ENCODE results near the gene RNU6-1. TPM values are rescaled to one million over a fixed set of nuclear protein-coding genes. Genes with fewer than 3 reads are reported as not detected.

RNU6-1 gene
- total and polyA plus RNA-seq, 2 experiments from 2014 or later, result not detected

- Histone ChIP-seq H3K4me2 (no peak overlapping the region), H2AFZ (no peak overlapping the region), H4K20me1 (replicated peaks; ENCODE audit: insufficient read depth) (no peaks in the 10 kb centered on the region), H3K36me3 (ENCODE audit: insufficient read depth) (no peaks in the 10 kb centered on the region), H3F3A (replicated peaks; ENCODE audit: low read depth) (no peaks in the 10 kb centered on the region), H3K27me3 (ENCODE audit: insufficient read depth) (no peaks in the 10 kb centered on the region), H3K9me2 (ENCODE audit: insufficient read depth) (no peaks in the 10 kb centered on the region), H3K4me3 (no peak overlapping the region), H3K4me1 (ENCODE audit: insufficient read depth) (peaks cover 14% of the 10 kb centered on the region), H3K79me2 (replicated peaks; ENCODE audit: insufficient read depth) (no peaks in the 10 kb centered on the region), H3K27ac (ENCODE audit: low read depth) (no peak overlapping the region)
- H3K27ac Mint-ChIP-seq, result no peak overlapping the region
- no peak overlapping the region for H3K4me3 Mint-ChIP-seq
- no peaks in the 10 kb centered on the region for H3K9me3 Mint-ChIP-seq
- H3K27me3 Mint-ChIP-seq (ENCODE audit: insufficient read depth, low read depth, poor library complexity), result peaks cover 12% of the 10 kb centered on the region
- no peaks in the 10 kb centered on the region; the same call in 2 of the 3 replicates for H3K36me3 Mint-ChIP-seq (ENCODE audit: low read depth)
- ATAC-seq (no peak), DNase-seq (ENCODE audit: low spot score) (no peak)
- TF ChIP-seq NANOG (IDR thresholded peaks at IDR 0.05; ENCODE audit: borderline replicate concordance), result no peak
- TF ChIP-seq CTCF (conservative IDR thresholded peaks at IDR 0.05; ENCODE audit: low read depth in 2 of 2), result no peak
- no peak for TF ChIP-seq ZNF462 (CRISPR knock-in tag; IDR thresholded peaks at IDR 0.05)
- no peak for TF ChIP-seq EZH2 (IDR thresholded peaks at IDR 0.05; ENCODE audit: low read depth, unreplicated experiment)
- no peak for TF ChIP-seq CREB1 (CRISPR knock-in tag; IDR thresholded peaks at IDR 0.05; ENCODE audit: low read depth)
- TF ChIP-seq JUNB (IDR thresholded peaks at IDR 0.05; ENCODE audit: unreplicated experiment), result no peak
- TF ChIP-seq REST (IDR thresholded peaks at IDR 0.05; ENCODE audit: unreplicated experiment), result no peak
- no peak for TF ChIP-seq ETS1 (IDR thresholded peaks at IDR 0.05)
- no peak for TF ChIP-seq ZNF114 (CRISPR knock-in tag; IDR thresholded peaks at IDR 0.05)
- TF ChIP-seq STAT1 (IDR thresholded peaks at IDR 0.05; ENCODE audit: unreplicated experiment), result no peak
- TF ChIP-seq POLR2AphosphoS5 (IDR thresholded peaks at IDR 0.05; ENCODE audit: low read depth), result no peak
- TF ChIP-seq ZNF331 (CRISPR knock-in tag; IDR thresholded peaks at IDR 0.05; ENCODE audit: low read depth), result no peak
- TF ChIP-seq EZH2phosphoT487 (IDR thresholded peaks at IDR 0.05; ENCODE audit: unreplicated experiment), result no peak
- peaks cover 33% of the 10 kb centered on the region for H3K4me1 Mint-ChIP-seq
These were observed 32.7 kb downstream of the RNU6-1 start for GRCh38 chr15:67807141-67807540.

Data from GM23338 (cell line).